Fibroblast of the aortic adventitia (primary cell): ENCODE data around the gene NEDD9. TPM values are rescaled to one million over a fixed set of nuclear protein-coding genes. Genes with fewer than 3 reads are reported as not detected.

ENCODE experiments used
- DNase-seq: peaks from one replicate; pipeline ENCODE4 v3.0.0-alpha.2; 2010; ENCODE audit warnings: low read depth
- H3K4me3 ChIP-seq: 2 replicates; pipeline ENCODE4 v1.5.1; 2011; ENCODE audit warnings: low read depth, mild to moderate bottlenecking, control low read depth, low read length, moderate library complexity
- CTCF ChIP-seq: IDR thresholded peaks from 2 replicates; pipeline ENCODE4 v1.5.1; 2011; ENCODE audit warnings: mild to moderate bottlenecking, low read length, control low read depth, inconsistent platforms; ENCODE audit not compliant: insufficient read depth
- total RNA-seq: library from RNA; depleted of rRNA; stranded (reverse); fragments of >200 nt; gene quantifications from 2 replicates; pipeline ENCODE4 v1.2.3, GENCODE V29; 2012; ENCODE audit warnings: low replicate concordance

The NEDD9 gene
- total RNA-seq, 1 donor, result 0.36 TPM

GRCh38 chr6:11190625-11191245 is 41.7 kb downstream of the NEDD9 start:
- no peak overlapping the region for H3K4me3 ChIP-seq
- TF ChIP-seq CTCF, result no peak
- DNase-seq, result no peak

GRCh38 chr6:11189865-11190624 is 42.4 kb downstream of the NEDD9 start:
- DNase-seq, result no peak
- TF ChIP-seq CTCF, result no peak
- no peak overlapping the region for H3K4me3 ChIP-seq

GRCh38 chr6:11188161-11188915 is 44.1 kb downstream of the NEDD9 start:
- no peak overlapping the region for H3K4me3 ChIP-seq
- DNase-seq, result no peak
- TF ChIP-seq CTCF, result no peak

- DNase-seq, result no peak
Measured at GRCh38 chr6:11187301-11187700, 45.2 kb downstream of the NEDD9 start.

GRCh38 chr6:11185204-11185842 is 47.1 kb downstream of the NEDD9 start:
- no peak for TF ChIP-seq CTCF
- no peak for DNase-seq
- H3K4me3 ChIP-seq, result no peak overlapping the region

More at GRCh38 chr6:11187301-11187700, 45.2 kb downstream of the NEDD9 start:
- TF ChIP-seq CTCF, result no peak
- no peak overlapping the region for H3K4me3 ChIP-seq

- no peak for TF ChIP-seq CTCF
- no peak overlapping the region for H3K4me3 ChIP-seq
- no peak for DNase-seq
Measured at GRCh38 chr6:11183761-11184362, 48.6 kb downstream of the NEDD9 start.
